ENCODE results near the gene METTL14.

- TF ChIP-seq POLR2A (IDR thresholded peaks at IDR 0.05), result no peak
- no peak for TF ChIP-seq CTCF (IDR thresholded peaks at IDR 0.05)
These were observed 45.5 kb downstream of the METTL14 start for GRCh38 chr4:118730683-118731082.

All from vagina (tissue), 2 donors.